DMS79 treated with DMSO at 0.1 percent for 48 hours (cell line): ENCODE data around the gene NRG2.

Experiments
- DNase-seq: peaks from one replicate; lab custom pipeline; 2025; lab: John Stamatoyannopoulos, UW

NRG2 gene

DNA sequence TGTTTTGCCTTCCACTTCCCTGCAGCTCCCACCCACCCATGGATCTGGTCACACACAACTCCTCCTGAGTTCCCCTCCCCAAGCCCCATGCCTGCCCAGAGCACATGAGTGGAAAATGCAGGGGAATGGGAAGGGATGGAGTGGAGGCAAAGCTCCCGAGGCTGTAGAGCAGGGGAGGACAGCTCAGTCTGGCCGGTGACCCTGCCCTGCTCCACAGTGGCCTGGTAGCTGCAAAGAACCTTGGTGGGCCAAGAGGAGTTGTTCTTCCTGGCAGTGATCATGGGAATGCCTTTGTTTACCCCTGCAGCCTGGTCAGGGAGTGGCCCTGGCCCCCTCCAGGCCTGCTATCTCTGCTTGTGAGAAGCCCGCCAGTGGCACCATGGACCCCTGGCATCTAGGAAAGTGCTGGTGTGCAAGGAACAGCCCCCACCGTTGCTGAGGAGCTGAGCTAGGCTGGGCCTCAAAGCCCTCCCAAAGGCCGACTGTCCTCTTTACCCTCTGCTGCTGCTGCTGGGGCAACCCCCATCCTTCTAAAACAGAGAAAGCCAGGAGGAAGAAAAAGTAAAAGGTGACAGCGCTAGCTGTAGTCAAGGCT is 187.1 kb downstream of the NRG2 start:
- DNase-seq = no peak

DNA sequence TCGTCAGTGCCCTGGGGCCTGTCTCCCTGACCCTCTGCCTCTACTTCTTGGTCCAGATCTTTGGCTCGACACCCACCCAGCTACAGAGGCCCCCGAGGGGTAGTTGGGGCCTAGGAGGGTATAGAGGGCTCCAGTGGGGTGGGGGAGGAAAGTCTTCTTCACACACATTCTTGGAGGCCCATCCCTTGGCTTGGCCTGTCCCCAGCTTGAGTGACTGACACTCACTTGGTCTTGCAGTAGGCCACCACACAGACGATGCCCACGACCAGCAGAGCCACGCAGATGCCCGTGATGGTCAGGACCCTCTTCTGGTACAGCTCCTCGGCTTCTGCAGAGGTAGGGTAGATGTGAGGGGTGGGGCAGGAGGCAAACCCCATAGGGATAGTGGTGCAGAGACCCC is 187.6 kb downstream of the NRG2 start:
- DNase-seq = no peak

DNA sequence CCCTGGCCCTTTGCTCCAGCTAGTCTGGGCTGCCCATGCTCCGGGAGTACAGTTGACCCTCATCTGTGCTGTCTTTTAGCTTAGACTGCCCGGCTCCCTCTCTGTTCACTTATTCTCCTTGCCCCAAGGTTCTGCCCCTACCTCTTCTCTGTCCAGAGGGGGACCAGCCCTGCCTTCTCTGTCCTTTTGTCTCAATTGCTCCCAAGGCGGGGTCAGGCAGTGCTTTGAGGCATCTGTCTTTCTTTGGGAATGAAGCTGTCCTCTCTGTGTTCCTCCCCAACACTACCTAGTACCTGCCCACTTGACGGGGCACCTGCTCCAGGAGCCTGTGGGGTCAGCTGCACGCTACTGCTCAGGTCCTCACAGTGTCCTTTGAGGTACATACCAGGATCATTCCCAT is 188.1 kb downstream of the NRG2 start:
- no peak for DNase-seq

DNA sequence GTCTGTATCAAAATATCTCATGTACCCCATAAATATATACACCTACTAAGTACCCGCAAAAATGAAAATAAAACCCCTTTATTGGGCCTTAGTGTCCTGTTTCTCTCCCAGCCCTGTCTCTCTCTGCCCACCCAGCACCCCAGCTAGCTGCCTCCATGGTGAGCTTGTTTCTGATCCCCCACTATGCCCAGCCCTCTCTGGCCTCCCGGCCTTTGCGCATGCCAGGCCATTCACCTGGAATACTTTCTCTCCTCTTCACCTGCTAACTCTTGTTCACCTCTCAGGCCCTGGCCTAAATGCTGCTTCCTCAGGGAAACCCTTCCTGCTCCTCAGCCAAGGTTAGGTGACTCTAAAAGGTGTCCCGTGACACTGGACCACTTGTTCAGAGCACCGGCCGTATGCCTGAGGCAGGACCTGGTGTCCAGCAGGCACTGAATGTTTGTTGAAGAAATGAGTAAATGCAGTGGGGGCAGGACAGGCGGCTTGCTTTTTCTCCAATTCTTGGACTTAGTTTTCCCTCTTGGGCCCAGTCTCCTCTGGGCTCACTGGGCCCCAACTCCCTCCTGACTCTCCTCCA is 189.0 kb downstream of the NRG2 start:
- no peak for DNase-seq

DNA sequence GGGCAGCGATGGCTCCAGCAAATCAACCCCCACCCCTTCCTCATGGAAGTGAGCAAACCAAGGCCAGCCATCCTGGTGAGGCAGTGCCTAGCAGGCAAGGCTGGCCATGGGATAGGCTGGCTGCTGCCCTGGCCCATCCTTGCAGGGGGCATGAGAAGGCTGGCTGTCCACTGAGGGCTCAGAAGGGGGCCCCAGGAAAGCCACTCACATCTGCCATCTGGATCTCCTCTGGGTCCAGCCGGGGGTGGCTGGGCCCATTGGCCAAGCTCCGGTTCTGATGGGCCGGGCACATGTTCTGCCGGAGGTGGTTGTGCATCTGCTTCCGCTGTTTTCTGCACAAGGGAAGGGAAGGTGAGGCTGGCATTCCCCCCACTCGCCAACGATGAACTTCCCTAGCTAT is 190.4 kb downstream of the NRG2 start:
- no peak for DNase-seq

DNA sequence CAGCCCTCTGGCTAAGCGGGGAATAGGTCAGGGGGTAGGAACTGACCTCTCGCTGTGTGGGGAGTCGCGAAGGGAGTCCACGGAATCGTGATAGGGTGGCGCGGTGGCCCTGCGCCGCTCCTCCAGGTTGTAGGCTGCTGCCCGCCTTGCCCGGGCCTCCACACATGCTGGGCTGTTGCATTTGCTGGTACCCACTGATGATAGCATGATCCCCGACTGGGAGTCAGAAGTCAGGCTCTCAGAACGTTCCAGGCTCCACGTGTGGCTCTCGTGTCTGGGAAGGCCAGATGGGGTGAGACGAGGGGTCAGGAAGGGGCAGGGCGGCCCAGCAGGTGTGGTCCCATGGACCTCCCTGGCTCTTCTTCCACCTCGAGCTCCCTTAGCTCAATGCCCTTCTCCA is 191.5 kb downstream of the NRG2 start:
- DNase-seq = no peak

DNA sequence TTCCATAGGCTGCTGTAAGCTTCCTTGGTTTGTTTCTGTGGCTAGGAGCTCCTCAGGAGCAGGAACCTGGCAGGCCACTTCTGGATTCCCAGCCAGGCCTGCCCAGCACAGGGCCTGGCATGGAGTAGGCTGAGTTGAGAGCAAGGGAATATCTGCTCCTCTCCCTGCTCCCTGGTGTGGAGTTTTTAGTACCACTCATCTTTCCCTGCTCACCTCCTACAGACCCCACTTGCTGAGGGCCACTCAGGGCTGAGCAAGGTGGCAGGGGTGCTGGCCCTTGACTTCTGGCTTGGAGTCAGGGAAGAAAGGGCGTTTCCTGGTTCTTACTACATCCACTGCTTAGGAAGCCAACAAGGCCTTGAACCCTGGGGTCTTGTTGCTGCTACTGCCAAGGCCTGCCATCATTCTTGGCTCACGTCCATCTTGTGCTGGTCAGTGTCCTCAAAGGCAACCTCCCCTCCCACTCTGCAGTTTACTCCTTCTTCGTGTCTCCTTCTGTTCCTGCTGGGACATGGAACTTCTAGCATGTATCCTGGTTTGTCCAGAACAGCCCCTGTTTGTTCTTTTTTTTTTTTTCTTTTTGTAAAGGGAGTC is 192.6 kb downstream of the NRG2 start:
- no peak for DNase-seq

DNA sequence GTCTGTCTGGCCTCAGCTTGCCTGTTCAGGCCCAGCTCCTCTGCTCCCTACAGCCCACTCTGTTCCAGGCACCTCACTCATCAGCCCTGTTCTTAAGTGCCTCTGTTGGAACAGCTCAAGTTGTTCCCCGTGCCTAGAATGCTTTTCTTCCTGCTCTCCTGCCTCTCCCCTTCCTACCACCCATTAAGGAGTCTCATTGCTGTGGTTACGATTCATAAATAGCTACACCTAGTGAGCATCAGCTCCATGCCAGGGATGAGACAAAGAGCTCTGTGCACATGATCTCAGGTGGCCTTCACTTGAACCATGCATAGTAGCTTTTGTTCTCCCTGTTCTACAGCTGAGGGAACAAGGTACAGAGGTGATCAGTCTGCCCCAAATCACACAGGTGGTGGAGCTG is 193.2 kb downstream of the NRG2 start:
- DNase-seq = peak; percentile 6

DNA sequence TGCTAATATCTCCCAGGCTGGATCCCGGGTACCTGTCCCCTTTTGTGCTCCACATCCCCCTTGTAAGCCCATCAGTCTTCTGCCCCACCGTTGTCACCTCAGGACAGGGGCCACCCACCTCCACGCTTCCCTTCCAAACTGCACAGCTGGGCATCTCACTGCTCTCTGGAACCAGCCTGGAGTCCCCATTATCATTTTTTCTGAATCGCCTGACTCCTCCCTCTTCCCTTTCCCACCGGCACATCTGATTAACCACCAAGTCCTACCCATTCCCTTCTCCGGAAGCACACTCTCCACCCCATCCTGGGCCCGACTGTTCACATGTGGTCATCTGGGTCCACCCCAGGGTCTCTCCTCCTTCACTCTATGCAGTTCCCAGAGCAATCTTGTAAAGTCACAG is 193.6 kb downstream of the NRG2 start:
- DNase-seq = no peak

DNA sequence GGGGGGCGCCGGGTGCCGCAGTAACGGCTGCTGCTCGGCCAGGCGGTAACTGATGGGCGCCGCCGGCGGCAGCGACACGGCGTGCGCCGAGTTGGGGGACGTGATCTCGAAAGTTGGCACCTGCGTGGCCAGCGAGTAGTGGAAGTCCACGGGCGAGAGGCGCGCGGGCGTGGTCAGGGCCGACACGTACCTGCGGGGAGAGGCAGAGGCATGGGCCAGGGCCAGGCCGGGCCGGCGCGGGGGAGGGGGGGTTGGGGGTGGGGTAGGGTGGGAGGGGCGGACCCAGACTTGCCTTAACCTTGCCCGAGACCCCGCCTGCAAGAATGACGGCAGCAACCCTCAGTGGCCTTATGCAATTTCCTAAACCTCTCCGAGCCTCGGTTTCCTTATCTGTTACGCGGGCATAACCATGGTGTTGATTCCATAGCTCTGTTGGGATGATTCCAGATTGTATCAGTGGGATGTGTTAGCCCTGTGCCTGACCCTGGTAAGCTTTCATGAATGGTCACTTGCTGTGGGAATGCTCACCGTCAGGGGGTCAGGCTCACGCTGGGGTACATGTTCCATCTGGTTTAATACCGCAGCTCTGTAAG is 194.5 kb downstream of the NRG2 start:
- DNase-seq = no peak

DNA sequence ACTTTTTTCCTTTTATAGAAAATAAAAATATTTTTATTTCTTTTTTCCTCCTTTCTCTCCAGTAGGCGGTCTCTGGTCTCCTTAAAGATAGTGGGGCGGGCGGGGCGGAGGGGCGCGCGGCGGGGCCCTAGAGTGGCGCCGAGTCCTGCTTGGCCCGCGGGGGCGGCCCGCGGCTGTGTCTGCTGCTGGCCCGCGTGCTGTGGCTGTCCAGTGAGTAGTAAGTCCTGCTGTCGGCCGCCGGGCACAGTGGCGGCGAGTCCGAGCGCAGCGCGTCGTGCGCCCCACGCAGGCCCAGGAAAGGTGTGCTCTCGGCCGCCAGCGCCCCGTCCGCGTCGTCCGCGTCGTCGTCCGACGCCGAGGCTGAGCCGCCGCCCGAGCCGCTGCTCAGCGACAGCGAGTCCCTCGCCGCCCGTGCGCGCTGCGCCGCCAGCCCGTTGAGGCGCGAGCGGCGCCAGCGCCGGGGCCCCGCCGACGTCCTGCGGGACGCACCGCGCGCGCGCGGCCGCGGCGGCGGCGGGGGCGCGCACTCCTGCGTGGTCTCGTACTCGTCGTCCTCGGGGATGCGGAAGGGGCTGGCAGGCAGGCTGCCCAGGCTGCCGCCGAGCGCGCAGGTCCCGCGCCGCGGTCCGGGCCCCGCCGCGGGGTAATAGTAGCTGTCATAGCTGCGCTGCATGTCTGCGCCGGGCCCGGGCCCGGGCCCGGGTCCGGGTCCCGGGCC is 195.2 kb downstream of the NRG2 start:
- DNase-seq = peak; percentile 11

DNA sequence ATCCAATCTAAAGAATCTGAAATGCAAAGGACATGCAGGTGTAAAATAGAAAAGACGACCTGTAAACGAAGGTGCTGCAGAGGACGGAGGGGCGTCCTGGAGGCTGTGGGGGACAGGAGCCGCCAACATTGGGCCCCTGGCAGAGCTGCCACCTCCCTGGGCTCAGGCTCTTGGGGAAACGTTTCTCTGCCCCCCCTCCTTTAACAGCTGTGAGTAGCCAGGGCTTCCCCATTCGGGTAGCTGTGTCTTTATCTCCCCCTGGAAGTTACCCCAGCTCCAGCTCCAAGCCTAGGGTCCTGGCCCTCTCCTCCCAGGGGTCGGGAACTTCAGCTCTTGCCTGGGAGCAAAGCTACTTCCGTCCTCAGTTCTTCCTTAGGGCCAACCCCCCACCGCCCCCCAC is 196.0 kb downstream of the NRG2 start:
- DNase-seq = no peak

DNA sequence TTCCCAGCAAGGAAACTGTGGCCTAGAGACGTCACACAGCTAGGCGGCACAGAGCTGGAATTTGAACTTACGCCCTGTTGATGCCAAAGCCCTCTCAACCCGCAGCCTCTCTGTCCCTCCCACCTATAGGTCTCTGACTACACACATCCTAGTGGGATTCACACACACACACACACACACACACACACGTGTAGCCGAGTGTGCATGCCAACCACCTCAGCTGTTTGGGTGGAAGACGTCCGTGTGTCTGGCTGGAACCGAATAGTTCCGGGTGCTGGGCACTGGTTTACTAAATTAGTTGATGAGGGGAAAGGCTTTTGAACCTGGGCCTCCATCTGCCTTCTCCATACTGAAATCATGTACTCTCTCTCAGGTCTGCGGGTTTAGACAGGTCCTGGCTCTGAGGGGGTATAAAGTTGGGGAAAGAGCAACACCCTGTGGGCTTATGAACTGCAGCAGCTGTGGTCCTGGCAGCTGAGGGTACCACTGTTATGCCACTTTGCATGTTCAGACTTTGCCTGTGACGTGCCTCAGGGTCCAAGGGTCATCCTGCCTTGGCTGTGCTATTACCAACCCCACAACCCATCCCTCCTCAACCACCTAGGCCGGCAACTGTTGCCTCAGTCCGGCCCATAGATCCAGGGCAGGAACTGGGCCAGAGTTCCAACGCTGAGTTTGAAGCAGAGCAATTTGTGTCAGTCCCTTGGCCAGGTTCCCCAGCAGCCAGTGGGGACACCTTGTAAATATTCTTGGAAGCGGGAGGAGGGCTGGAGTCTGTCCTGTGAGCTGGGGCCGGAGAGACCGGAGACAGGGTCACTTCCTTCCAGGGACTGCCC is 197.0 kb downstream of the NRG2 start:
- no peak for DNase-seq

DNA sequence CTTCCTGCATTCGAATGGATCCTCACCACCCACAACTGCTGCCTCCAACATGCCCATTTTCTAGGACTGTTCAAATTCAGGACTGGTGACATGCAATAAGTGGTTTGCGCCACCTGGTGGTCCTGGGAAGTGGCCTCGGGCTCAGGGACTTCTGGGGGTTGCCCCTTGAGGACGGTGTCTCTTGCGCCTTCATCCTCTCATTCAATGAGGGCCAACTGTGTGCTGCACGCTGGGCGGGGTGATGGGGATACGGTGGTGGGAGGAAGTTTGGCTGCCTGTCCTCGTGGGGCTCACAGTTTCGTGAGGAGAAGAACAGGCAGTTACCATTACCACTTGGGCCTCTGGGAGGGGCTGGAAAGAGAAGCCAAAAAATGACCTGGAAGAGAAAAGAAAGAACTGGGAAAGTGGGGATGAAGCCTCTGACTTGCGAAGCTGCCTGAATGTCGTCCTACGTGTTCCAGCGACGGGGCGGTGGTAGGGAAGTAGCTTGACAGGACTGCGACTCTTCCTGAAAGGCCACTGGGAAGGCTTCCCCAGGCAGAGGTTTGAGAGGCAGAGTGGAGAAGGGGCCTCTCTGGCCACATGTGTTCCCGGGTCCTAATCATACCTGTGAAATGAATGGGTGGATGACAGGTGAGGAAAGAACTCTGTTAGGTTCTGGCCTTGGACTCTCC is 198.5 kb downstream of the NRG2 start:
- no peak for DNase-seq

DNA sequence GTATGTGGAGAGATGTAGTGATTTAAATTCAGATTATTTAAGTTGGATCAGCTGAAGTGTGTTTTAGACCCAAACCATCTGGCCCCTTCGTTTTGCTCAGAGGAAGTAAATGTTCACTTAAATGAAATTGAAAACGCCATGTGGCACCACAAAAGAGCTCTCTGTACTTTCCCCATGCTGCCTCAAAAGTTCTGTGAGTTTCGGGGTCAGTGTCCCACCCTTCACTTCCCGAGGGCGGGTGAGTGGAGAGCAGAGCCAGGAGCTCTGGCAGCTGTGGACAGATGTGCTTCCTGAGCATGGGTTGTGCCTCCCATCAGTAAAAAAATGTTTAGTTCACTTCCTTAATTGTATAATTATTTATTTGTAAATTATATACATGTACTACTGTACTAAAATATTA is 199.1 kb downstream of the NRG2 start:
- no peak for DNase-seq

DNA sequence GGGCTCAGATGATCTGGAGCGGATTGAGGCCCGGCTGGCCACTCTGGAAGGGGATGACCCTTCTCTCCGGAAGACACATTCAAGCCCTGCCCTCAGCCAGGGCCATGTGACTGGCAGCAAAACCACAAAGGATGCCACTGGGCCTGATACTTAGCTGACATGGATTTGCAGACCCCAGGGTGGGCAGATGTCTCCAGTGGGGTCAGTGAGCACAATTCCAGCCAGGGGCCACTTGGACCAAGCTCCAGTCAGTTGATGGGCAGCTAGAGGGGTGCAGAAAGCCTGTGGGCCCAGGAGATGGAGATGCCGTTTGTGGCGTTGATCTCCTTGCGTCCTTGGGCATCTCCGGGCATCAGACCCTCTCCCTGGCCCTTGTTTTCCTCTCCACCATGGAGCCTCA is 200.8 kb downstream of the NRG2 start:
- DNase-seq = no peak

DNA sequence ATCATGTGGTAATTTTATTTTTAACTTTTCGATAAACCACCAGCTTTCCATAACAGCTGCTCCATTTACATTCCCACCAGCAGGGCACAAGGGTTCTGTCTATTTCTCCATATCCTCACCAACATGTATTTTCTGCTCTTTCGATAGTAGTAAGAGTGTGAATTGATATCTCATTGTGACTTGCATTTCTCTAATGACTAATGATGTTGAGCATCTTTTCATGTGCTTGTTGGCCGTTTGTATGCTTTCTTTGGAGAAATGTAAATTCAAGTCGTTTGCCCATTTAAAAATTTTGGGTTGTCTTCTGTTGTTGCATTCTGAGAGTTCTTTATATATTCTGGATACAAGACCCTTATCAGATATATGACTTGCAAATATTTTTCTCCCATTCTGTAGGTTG is 201.6 kb downstream of the NRG2 start:
- DNase-seq = no peak

DNA sequence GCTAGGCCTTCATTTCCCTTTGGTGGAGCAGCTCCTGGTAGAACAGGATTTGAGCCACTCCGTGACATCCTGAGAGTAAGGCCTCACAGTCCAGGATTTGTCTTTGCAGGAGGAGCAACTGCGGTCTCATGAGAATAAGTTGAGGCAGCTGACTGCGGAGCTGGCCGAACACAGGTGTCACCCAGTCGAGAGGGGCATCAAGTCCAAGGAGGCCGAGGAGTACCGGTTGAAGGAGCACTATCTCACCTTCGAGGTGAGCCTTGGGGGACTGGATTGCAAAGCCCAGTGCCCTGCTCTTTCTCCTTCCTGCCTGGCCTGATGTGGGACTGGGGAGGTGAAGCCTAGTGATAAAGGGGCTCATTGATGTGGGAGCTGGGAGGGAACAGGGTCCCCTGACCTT is 203.2 kb downstream of the NRG2 start:
- DNase-seq = no peak

DNA sequence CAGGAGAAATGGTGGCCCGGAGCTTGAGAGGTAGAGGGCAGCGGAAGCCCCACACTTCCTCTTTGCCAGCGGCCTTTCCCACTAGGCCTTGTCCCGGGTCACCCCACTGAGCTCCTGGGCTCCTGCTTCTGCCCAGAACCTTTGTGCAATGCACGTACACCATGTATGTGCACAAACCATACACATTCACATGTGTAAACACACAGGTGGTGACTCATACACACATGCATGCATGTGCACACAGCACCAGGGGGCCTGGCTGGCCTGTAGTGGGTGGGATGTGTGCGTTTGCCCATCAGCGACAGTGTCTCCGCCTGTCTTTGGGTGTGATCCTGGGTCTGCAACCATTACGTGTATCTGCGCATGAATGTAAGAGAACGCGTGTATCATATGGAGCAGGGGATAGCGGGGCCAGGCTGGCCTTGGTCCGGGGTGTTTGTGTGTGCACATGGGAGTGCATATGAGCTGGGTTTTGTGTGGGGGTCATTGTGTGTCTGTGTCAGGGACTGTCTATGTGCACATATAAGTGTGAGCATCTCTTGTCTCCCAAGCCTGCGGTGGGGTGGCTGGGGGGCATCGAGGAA is 203.8 kb downstream of the NRG2 start:
- no peak for DNase-seq

DNA sequence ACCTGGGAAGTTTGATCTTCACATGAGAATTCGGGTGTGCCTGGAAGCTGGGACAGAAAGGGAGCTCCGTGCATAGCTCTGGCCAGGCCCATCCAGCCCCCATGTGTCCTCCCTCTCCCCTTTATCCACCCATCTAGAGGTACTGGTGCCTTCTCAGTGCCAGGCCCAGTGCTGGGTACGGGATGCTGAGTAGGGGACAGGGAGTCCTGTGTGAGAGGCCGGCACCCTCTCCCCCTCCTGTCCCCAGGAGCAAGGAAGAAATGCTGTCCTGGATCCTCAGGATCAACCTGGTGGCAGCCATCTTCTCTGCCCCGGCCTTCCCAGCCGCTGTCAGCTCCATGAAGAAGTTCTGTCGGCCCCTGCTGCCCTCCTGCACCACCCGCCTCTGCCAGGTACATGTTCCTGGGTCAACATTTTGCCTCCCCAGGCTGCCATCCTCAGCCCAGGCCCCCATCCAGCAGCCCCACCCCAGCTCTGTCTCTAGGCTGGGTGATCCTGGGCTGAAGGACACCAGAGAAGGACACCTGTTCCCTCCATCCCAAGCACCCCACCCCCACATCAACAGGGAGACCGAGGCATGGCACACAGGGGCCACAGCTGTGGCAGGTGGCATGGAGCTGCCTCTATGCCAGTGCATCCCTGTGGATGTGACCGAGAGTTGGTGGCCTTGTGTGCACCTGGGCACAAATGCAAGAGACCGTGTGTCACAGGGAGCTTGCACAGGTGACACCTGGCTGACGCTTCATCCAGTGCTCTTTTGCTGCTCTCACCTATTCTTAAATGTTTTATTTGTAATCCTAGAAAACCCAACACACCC is 204.5 kb downstream of the NRG2 start:
- no peak for DNase-seq
